GM19193 (cell line): ENCODE results near the gene MYL12A.

Source experiments
- POLR2A ChIP-seq: IDR thresholded peaks from 4 replicates; pipeline ENCODE4 v1.6.1; 2011; ENCODE audit not compliant: insufficient read depth, insufficient read length; ENCODE audit errors: extremely low read depth

Gene MYL12A

DNA sequence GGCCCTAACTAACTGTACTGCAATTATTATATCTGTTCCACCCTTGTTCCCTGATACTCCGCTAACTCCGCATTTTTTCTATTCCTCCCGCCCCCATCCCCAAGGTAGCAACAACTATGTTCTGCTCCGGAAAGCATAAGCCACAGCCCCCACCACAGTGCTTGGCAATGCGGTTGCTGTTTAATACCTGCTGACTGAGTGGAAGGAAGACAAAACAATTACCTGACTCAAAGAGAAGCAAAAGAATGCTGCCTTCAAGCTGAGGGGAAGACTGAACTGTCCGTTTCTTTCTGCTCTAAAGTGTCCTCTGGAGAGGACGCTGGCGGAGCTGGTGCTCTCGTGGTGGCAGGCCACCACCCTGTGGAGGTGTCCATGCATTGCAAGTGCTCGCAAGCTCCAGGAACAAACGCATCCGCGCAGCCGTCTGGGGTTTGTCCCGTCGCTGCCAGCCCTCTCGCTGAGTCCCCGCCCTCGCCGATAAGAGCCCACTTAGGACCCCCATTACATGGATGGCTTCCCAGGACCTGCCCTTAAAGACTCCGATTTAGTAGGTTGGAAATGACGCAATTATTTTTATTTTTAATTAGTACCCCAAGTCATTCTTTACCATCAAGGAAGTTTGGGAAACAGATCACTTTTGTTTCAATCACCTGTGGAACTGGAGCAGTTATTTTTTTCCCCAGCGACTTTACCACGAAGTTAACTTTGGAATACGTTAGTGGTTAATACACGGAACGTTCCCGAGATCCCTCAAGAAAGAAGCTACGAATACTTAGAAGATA lies 1.6 kb upstream of the MYL12A start:
- TF ChIP-seq POLR2A: peak; percentile 35

DNA sequence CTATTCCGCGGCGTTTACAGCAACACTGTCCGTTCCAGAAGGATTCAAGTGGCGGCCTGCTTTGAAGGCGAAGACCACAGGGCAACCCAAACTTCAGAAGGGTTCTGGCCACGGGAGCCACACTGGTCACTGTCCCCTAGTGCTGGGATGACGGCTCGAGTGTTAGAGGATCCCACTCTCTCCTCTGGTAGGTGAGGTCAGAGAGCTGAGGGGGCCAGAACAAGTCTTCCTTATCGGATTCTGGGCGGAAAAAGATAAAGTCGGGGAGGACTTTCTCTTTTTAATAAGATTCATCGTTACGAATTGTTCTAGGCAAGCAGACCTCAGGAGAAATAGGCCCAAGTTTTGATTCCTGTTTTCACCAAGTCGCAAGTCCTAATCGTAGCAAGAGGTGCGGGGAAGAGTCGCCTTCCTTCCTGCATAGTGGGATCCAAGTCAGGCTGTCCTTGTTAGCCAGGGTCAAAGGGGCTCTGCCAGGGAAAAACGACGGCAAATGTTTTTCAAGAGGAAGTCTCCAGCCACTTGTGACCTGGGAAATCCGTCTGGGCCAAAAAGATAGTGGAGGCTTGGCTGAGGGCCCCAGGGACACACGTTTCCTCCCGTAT lies 864 bp upstream of the MYL12A start:
- TF ChIP-seq POLR2A: peak; percentile 68

DNA sequence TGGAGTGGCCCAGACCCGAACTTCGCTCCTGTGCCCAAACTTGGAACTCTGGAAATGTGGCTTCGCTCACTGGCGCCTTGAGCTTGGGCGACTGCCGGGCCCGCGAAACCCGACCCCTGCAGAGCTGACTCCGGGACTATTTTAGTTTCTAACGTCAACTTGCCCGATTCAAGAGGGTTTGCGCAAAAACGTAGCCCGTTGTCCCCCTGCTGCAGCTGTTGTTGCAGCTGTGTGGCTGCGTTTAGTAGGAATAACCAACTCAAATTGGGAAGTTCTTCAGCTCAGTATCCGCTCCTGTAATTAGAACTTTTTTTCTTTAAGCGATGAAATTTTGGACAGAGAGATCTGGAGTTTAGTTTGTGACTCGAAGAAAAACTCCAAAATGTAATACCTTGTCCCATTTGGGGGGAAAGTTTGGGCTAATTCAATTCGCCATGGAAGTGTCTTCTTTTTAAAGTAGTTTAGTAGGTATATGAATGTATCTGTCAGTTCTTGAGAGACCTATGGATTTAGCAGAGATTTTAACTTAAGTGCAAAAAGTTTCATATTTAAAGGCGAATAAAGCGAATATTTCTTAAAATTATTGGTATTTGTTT lies 559 bp downstream of the MYL12A start:
- no peak for TF ChIP-seq POLR2A

DNA sequence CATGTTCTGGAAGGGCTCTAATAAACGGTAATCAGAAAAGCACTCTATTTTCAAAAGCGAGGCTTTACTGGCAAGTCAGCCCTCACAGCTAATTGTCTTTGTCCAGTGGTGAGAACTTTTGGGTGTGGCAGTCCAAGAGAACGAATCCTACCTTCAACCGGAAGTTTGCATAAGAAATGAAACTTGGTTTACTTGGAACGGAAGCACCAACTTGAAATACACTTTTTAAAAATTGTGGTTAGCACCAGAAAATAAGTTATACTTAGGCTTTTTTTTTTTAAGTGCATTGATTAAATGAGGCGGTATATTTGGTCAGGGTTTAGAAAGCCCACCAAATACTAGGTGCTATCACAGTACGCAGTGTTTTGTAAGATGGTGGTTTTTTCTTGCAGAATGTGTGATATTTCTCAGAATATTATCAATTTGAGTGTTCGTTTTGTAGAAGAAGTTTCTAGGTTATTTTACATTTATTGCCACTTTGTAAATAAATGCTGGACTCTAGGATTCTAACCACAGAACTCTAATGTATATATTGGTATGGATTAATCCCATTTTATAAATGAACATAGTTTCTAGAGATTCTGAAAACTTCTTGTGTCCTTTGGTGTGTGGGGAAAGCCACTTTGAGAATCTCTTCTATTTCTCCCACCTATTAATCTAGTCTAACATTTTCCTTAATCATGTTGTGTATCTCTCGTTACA lies 1.2 kb downstream of the MYL12A start:
- TF ChIP-seq POLR2A: no peak

DNA sequence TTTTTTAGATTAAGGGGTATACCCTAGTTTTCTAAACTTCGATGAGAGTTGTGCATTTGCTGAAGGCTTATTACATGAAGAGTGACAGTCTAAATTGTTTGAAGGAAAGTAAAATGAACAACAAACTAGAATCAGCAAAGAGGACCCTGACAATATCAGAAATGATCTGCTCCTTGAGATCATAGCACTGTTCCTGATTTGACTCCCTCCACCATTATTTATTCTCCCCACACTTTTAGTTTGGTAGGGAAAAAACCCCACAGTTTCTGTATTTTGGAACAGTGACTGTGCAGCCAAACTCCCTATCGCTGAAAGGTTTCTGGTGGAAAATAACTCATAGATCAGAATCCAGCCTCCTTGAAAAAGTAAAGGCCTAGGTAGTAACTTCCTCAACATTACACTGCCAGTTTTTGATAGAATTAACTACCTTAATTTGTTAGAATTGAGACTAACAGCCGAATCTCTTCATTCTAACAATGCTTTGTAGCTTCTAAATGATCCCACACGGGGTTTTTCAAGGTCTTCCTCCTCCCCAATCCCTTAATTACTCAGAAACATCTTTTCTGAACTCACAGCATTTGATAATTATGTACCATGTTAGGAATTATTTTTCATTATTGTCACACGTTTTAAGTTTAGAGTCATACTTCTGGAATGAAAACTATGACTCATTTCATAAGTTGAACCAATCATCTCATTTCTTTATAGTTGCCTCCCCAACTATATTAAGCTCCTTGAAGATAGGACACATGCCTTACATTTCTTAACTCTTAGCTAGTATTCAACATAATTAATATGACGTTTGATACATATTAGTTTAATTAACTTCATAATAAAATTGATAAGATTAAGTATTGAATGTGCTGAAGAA lies 2.9 kb downstream of the MYL12A start:
- no peak for TF ChIP-seq POLR2A

DNA sequence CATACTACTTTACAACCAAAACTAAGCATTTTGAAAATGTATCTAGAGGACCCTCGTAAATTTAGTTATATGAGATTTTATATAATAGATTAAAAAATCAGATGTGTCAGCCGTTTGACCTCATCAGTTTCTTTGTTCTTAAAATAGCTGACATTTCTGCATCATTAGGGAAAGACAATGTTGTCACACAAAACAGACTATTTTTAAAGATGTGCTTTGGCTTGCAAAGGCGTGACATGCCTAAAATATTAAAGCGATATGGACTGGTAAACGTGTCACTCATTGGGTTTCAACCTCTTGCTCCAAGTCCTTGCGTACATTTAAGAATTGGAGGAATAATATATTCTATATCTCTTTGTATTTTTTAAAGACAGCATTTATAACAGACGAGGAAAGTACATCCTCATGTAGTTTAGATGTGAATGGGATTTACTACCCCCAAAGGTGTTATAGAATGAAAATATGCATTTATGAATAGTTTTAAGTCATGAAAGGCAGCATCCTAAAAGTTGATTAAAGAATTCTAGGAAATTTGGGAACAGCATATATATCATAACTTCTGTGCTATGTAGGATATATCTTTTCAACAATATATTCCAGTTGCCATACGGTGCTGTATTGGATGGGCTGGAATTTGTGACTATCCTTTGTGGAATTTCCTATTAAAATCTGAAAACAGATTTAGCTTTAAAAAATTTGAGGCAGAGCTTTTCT lies 3.8 kb downstream of the MYL12A start:
- TF ChIP-seq POLR2A: no peak

DNA sequence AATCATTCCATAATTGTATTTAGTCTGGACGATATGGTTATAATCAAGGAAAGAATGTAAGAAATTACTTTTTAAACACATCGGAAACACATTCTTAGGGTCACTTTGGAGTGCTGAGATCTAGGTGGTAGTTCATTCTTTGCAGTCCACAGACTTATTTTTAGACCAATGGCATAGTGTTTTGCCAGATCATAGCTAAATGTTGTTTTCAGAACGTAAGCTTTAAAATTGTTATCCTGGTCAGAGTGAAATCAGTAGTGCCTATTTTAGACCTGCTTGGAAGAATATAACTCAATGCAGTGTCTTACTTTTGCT lies 4.3 kb downstream of the MYL12A start:
- no peak for TF ChIP-seq POLR2A

DNA sequence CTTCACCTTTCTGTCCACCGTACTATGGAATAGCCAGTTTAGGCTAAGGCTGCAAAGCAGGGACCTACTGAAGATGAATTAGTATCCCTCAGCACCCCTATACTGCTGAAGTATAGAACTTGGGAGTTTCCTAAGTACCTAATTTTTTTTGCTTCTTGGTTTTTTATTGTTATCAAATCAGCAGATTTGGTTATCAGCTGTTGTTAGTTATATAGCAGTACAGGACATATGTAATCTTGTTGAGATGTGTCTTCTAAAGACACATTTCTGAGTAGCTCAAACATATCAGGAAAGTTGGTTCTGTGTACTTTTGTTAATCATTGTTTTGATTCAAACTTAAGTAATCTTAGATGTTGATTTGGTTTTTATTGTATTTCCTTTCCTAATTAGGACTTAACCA lies 5.2 kb downstream of the MYL12A start:
- no peak for TF ChIP-seq POLR2A

DNA sequence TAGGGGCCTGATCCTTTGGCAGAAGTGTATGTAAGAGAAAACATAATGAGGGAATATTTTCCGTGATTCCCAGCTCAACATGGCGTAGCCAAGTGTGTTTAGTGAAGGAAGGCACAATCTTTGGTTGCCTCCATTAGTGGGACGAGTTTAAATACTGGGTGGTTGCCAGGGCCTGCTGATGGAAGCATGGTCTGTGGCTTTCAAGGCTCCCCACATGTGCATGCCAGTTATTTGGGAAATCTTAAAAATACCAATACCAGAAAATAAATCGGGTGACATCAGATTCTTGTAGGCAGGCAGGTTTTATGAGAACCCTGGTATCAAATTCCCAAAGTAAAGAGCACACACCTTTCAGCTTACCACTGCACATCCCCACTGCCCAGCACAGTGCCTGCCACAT lies 7.1 kb downstream of the MYL12A start:
- TF ChIP-seq POLR2A: no peak

DNA sequence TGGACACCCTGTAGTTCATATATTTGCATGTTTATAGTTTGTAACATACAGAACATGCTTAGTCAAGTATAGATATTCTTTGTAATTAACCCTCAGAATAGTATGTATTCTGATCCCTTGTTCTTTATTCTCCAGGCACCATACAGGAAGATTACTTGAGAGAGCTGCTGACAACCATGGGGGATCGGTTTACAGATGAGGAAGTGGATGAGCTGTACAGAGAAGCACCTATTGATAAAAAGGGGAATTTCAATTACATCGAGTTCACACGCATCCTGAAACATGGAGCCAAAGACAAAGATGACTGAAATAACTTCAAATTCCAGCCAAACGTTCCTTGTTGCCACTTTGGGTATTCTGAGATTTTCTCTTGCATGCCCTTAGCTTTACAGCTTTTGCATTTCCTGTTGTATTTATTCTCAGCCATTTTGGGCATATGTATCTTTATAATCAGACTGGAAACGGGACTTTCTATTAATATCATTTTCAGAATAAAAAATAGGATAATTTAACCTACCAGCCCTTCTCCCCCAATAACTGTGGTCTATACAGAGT lies 8.1 kb downstream of the MYL12A start:
- TF ChIP-seq POLR2A: no peak

DNA sequence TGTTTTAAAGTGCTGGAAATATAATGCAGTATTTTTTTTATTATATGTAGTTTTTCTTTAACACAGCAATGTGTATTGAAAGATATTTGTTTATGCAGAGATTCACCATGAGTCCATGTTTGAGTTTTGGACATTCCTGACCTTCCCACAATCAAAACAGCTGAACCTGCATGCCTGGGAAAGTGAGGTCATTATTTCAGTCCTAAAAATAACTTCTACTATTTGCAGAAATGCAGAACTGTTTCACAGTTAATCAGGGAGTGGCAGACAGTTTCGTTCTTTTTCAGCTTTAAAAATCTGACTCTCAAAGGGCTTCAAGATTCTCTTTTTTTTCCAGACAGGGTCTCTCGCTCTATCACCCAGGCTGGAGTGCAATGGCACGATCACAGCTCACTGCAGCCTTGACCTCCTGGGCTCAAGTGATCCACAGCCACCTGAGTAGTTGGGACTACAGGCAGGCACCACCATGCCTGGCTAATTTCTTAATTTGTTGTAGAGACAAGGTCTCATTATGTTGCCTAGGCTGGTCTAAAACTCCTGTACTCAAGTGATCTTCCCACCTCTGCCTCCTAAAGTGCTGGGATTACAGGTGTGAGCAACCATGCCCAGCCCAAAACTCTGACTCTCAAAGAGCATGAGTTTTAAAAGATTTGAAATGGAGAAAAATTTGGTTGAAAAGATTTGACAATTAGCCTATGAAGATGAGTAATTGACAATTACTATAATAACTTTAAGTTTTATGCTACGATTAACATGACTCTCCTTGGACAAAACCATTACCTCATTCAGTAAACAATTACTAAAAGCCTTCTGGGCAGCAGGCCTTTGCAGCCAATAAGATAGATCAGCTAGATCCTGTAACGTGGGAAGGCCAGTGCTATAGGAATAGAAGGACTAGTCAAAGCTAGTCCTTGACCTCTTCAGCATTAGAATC lies 9.4 kb downstream of the MYL12A start:
- TF ChIP-seq POLR2A: no peak

DNA sequence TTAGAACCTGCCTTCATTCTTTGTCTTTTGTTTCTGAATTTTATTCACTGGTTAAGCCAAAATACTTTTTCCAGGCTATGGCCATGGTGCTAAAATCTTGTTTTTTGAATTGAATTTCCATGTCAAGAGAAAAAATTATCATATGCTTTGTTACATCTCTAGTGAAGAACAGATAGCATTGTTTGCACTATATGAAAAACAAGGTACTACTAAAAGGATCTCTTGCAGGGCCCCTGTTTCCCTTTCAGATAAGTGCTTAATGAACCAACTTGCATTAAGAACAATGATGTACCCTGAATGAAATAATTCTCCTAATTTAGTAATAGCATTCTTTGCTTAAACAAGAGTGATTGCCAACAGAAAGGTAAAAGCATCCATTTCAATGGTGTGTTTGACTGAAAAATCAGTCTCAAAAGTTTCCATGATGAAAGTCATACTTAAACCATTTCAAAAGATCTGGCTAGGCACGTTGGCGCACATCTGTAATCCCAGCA lies 10.1 kb downstream of the MYL12A start:
- TF ChIP-seq POLR2A: no peak

DNA sequence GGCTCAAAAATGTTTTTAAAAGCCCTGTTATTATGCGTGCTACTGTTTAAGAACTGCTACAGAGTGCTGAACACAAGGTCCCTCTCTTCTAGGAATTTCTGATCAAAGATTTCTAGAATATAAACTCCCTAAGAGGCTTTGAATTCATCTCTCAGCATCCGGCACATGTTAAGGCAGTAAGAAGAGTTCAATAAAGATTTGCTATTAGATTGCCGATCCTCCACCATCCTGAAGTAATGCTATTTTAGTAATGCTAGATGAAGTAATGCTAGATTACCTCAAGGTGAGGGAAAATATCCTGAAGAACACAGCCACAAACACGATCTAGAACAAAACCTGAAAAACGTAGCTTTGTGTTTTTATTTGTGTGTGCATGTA lies 13.4 kb downstream of the MYL12A start:
- TF ChIP-seq POLR2A: no peak
